Psoas muscle (tissue), 8 donors: ENCODE results near the gene FGFR2. TPM values are rescaled to one million over a fixed set of nuclear protein-coding genes. Genes with fewer than 3 reads are reported as not detected.

Experiments used
- ATAC-seq, 4 donors: fragments of 200-7000 bp; cut with Tn5 transposase; one replicate each; pipeline ENCODE4 v1.9.1; 2020; ENCODE audit warnings: moderate library complexity in 3 of 4, mild to moderate bottlenecking in 2 of 4
- DNase-seq, 2 donors: peaks; one replicate each; pipeline ENCODE4 v3.0.0-alpha.2; 2020
- H3K27ac ChIP-seq: fragments of 200-600 bp; one replicate; pipeline ENCODE4 v1.8.0; 2022
- H3K27me3 ChIP-seq, 3 donors: fragments of 200-600 bp in 1 of 3; one replicate each; pipeline versions ENCODE4 v1.6.1 to v1.8.0; 2013 to 2022; ENCODE audit warnings: low read length in 2 of 3, mild to moderate bottlenecking in 2 of 3, moderate library complexity in 1 of 3; ENCODE audit not compliant: insufficient read depth in 3 of 3
- H3K36me3 ChIP-seq, 2 donors: fragments of 200-600 bp in 1 of 2; one replicate each; pipeline versions ENCODE4 v1.6.1 to v1.8.0; 2013 to 2022; ENCODE audit warnings: low read depth in 1 of 2, mild to moderate bottlenecking in 1 of 2, moderate library complexity in 1 of 2; ENCODE audit not compliant: insufficient read depth in 1 of 2
- H3K4me1 ChIP-seq: fragments of 200-600 bp; one replicate; pipeline ENCODE4 v1.8.0; 2022
- H3K4me3 ChIP-seq: fragments of 200-600 bp; one replicate; pipeline ENCODE4 v1.8.0; 2022; ENCODE audit warnings: mild to moderate bottlenecking
- H3K9me3 ChIP-seq: fragments of 200-600 bp; one replicate; pipeline ENCODE4 v1.8.0; 2022
- WGBS, 3 donors: extraction: QIAGEN DNeasy Blood & Tissue Kit; methylation state at CpG; one replicate each; pipeline versions ENCODE4 v1.1.6 to v1.1.7; 2013; 5-methylcytosine and 5-hydroxymethylcytosine counted together
- intact Hi-C, 2 donors: fragments of 100-400 bp; cut with DNase I; formaldehyde crosslinking; loops; one replicate each; pipeline versions ENCODE4 v1.11.0 to v1.14.2; 2022
- polyA plus RNA-seq, 3 donors: library from polyadenylated mRNA; stranded (reverse); fragments of 200-250 nt; gene quantifications; one replicate each; pipeline ENCODE4 v1.2.3, GENCODE V29; 2013
- total RNA-seq, 4 donors: library from RNA; stranded (reverse); fragmentation: NEBNext Ultra II Directional in 2 of 4; extraction: Animal tissue kit (Norgen Biotek cat#: 25700) in 2 of 4; gene quantifications; one replicate each; pipeline versions ENCODE4 v1.2.1 to v1.2.4, GENCODE V29; 2021 to 2023
- TF ChIP-seq, protein P1 (sequence below): fragments of 200-600 bp; IDR thresholded peaks from one replicate; pipeline ENCODE4 v1.8.0; 2022; ENCODE audit warnings: antibody characterized with exemption
- donor health status: healthy with polysubstance abuse.
- donor health status: DM: no; HTN: no; CAD: no; lungs with moderate emphysema.
- donor health status: Bipolar disorder and iron deficiency.
- donor health status: healthy.
- donor health status: DM: yes; HTN: yes; CAD: no.
- donor health status: DM: no; HTN: no; CAD: no.
- donor health status: DM: no; HTN: no; CAD: no.
- donor health status: DM: yes; HTN: yes; CAD: no.

FGFR2 gene
- total and polyA plus RNA-seq, 7 donors = 0.08 to 0.50 (median 0.20) TPM; not detected in 2

GRCh38 chr10:121442086-121442935, 155.9 kb downstream of the FGFR2 start:
- ATAC-seq = no peak
- Histone ChIP-seq H3K36me3 (no peaks in the 10 kb centered on the region), H3K9me3 (no peaks in the 10 kb centered on the region), H3K27ac (no peak overlapping the region), H3K4me3 (no peak overlapping the region), H3K4me1 (no peaks in the 10 kb centered on the region), H3K27me3 (no peaks in the 10 kb centered on the region)
- TF ChIP-seq, protein P1, sequence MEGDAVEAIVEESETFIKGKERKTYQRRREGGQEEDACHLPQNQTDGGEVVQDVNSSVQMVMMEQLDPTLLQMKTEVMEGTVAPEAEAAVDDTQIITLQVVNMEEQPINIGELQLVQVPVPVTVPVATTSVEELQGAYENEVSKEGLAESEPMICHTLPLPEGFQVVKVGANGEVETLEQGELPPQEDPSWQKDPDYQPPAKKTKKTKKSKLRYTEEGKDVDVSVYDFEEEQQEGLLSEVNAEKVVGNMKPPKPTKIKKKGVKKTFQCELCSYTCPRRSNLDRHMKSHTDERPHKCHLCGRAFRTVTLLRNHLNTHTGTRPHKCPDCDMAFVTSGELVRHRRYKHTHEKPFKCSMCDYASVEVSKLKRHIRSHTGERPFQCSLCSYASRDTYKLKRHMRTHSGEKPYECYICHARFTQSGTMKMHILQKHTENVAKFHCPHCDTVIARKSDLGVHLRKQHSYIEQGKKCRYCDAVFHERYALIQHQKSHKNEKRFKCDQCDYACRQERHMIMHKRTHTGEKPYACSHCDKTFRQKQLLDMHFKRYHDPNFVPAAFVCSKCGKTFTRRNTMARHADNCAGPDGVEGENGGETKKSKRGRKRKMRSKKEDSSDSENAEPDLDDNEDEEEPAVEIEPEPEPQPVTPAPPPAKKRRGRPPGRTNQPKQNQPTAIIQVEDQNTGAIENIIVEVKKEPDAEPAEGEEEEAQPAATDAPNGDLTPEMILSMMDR = no peak
- 54 to 58% (median 55%) methylated on average over 5 of the region's 5 CpGs for WGBS, 3 donors
- DNase-seq = no peak
- intact Hi-C loops = no loop called here

DNA sequence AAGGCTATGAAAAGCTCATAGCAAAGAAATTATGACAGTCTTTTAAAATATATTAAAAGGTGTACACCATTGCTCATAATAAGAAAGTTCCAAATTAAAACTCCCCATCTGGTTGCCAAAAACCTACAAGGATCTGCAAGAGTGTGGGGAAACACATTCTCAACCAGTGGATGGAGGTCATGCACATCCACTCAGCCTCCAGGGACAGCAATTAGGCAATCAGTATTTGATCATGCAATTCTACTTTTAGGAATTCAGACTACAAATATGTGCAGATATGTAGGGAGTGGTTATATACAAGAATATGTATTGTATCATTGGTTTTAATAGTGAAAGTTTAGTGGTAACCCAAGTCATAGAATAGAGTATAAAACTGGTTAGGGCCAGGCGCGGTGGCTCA, 157.8 kb downstream of the FGFR2 start:
- 93 to 100% (median 99%) methylated on average over 2 of the region's 2 CpGs for WGBS, 3 donors
- Histone ChIP-seq H3K27ac (no peak overlapping the region), H3K4me3 (no peak overlapping the region), H3K36me3 (no peaks in the 10 kb centered on the region), H3K9me3 (no peaks in the 10 kb centered on the region), H3K27me3 (no peaks in the 10 kb centered on the region), H3K4me1 (no peaks in the 10 kb centered on the region)
- intact Hi-C loops = no loop called here
- DNase-seq (no peak), ATAC-seq (no peak)
- TF ChIP-seq, protein P1 = no peak

GRCh38 chr10:121438333-121438732, 159.9 kb downstream of the FGFR2 start:
- ATAC-seq = no peak
- Histone ChIP-seq H3K4me3 (no peak overlapping the region), H3K27ac (no peak overlapping the region), H3K36me3 (no peaks in the 10 kb centered on the region), H3K27me3 (no peaks in the 10 kb centered on the region), H3K4me1 (no peaks in the 10 kb centered on the region), H3K9me3 (no peaks in the 10 kb centered on the region)
- no peak for DNase-seq
- intact Hi-C loops = no loop called here
- 94 to 97% (median 97%) methylated on average over 2 of the region's 2 CpGs for WGBS, 3 donors
- TF ChIP-seq, protein P1 = no peak

- H3K27me3 ChIP-seq = no peaks in the 10 kb centered on the region
- DNase-seq (peak in 1 of 2 donors; percentile 18), ATAC-seq (no peak)
- H3K27ac ChIP-seq = no peak overlapping the region
- intact Hi-C loops = no loop called here
- 22 to 38% (median 32%) methylated on average over 4 of the region's 4 CpGs for WGBS, 3 donors
- no peaks in the 10 kb centered on the region for H3K36me3 ChIP-seq
- no peak overlapping the region for H3K4me3 ChIP-seq
- H3K4me1 ChIP-seq = no peaks in the 10 kb centered on the region
- no peaks in the 10 kb centered on the region for H3K9me3 ChIP-seq
- TF ChIP-seq, protein P1 = no peak
Observed at GRCh38 chr10:121437596-121437995, 160.6 kb downstream of the FGFR2 start.
